Mononuclear cell (primary cell): ENCODE measurements around the gene HOXB13. TPM values are rescaled to one million over a fixed set of nuclear protein-coding genes. Genes with fewer than 3 reads are reported as not detected.

Experiments
- H3K27me3 ChIP-seq: 2 replicates; pipeline ENCODE4 v1.6.0; 2011; ENCODE audit warnings: low read length, control low read depth; ENCODE audit not compliant: insufficient read depth
- H3K4me1 ChIP-seq: 2 replicates; pipeline ENCODE4 v1.5.1; 2011; ENCODE audit warnings: mild to moderate bottlenecking, low read length, control low read depth; ENCODE audit not compliant: insufficient read depth
- H3K4me3 ChIP-seq: 2 replicates; pipeline ENCODE4 v1.5.1; 2011; ENCODE audit warnings: mild to moderate bottlenecking, low read length, moderate library complexity
- H3K9me3 ChIP-seq: 2 replicates; pipeline ENCODE4 v1.5.1; 2011; ENCODE audit warnings: low read depth, mild to moderate bottlenecking, control low read depth, low read length
- total RNA-seq: library from RNA; depleted of rRNA; stranded (reverse); fragments of >200 nt; gene quantifications from one replicate; pipeline ENCODE4 v1.2.3, GENCODE V29; 2012

The HOXB13 gene
- total RNA-seq, 1 donor = not detected

- Histone ChIP-seq H3K27me3 (peaks cover 100% of the 10 kb centered on the region), H3K4me3 (no peak overlapping the region), H3K4me1 (no peaks in the 10 kb centered on the region), H3K9me3 (no peaks in the 10 kb centered on the region)
Observed at GRCh38 chr17:48737330-48738043, 8.9 kb upstream of the HOXB13 start.

DNA sequence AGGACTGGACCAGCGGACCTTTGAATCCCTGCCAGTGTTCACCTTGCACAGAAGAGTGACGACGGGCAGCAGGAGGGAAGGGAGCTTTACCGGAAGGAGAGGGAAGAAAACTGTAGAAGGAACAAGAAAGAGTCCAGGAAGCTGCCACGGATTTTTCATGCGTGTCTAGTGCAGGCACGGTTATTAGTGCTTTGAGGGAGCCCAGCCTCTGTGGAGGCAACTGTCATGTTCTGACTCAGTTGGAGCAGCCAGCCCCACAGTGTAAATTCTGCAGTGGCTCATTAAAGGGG lies 6.5 kb upstream of the HOXB13 start:
- no peak overlapping the region for H3K4me3 ChIP-seq
- no peaks in the 10 kb centered on the region for H3K9me3 ChIP-seq
- peaks cover 100% of the 10 kb centered on the region for H3K27me3 ChIP-seq
- H3K4me1 ChIP-seq = no peaks in the 10 kb centered on the region

DNA sequence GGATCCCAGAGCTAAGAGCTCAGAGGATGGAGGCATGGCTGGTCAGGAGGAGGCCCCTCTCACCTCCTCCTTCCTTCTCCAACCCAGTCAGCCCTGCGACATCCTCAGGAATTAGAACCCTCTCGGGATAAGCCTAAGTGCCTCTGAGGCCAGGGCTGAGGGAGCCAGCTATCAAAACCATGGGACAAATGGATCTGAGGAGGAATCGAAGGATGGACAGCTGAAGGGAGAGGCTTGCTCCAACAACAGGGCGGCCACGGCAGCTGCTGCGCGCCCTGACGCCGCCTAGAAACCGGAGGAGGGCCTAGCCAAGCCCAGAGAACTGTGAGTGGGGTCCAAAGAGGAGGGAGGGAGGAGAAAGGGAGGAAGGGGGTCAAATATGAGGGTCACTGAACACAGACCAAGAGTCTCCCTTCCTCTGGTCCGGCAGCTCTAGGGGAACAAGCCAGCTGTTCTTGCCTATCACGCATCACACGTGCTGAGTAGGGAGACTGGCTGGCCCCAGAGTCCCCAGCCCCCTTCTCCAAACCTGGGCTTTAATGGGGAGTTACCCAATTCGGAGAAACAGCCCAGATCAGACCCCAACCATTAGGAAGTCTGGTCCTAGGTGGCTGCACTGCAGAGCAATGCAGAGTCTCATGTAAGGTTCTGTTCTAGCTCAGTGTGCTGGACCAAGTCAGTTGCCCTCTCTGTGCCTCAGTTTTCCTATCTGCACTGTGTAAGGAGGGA lies 5.9 kb upstream of the HOXB13 start:
- Histone ChIP-seq H3K27me3 (peaks cover 100% of the 10 kb centered on the region), H3K4me3 (no peak overlapping the region), H3K4me1 (no peaks in the 10 kb centered on the region), H3K9me3 (no peaks in the 10 kb centered on the region)

DNA sequence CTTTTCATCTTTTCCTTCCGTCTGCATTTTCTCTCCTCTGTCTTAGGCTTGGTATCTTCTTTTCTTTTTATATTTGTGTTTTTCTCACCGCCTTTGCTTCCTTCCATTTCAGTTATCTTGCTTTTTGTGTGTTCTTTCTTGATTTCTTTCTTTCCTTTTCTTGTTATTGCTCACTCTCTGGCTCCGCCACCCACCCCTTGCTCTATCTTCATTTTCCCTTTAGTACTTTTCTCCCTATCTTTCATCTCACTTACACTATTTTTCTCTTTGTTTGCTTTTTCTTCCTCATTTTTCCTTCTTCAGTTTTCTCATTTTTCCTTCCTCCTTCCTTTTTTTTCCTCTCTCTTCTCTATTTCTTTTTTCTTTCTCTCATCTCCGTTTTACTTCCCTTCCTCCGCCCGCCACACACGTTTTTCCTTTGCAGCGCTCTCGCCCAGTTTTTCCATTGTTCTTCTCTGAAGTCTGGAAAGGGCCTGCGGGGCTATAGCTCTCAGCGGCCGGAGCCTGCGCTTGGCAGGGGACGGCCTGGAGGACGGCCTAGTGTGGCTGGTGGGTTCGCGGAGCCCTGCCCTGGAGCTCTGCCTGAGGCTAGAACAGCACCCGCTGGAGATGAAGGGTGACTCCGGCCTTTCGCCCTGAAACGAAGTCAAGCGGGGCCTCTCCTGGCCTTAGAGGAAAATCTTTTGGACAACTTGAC lies 5.2 kb upstream of the HOXB13 start:
- H3K27me3 ChIP-seq = peaks cover 100% of the 10 kb centered on the region
- H3K4me3 ChIP-seq = no peak overlapping the region
- H3K4me1 ChIP-seq = peaks cover 1% of the 10 kb centered on the region
- H3K9me3 ChIP-seq = no peaks in the 10 kb centered on the region

GRCh38 chr17:48732688-48733629 lies 4.4 kb upstream of the HOXB13 start:
- H3K4me1 ChIP-seq = peaks cover 7% of the 10 kb centered on the region
- H3K27me3 ChIP-seq = peaks cover 100% of the 10 kb centered on the region
- no peak overlapping the region for H3K4me3 ChIP-seq
- H3K9me3 ChIP-seq = no peaks in the 10 kb centered on the region

- no peak overlapping the region for H3K4me3 ChIP-seq
- H3K27me3 ChIP-seq = peaks cover 100% of the 10 kb centered on the region
- no peaks in the 10 kb centered on the region for H3K9me3 ChIP-seq
- H3K4me1 ChIP-seq = peaks cover 7% of the 10 kb centered on the region
Observed at GRCh38 chr17:48731355-48731754, 2.8 kb upstream of the HOXB13 start.

DNA sequence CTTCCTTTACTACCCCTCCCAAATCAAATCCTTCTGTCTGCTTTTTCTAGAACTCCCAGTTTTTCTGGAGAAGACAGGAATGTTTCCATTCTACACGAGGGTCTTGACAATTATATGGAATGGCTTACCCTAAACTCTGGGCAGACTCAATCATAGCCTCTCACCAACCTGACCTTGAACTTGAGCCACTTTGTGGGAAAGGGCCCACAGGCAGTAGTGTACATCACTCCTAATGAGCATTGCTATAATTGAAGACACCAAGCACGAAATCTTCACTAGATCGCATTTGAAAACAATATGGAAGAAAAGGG lies 1.6 kb upstream of the HOXB13 start:
- no peaks in the 10 kb centered on the region for H3K9me3 ChIP-seq
- peaks cover 100% of the 10 kb centered on the region for H3K27me3 ChIP-seq
- peaks cover 10% of the 10 kb centered on the region for H3K4me1 ChIP-seq
- no peak overlapping the region for H3K4me3 ChIP-seq

DNA sequence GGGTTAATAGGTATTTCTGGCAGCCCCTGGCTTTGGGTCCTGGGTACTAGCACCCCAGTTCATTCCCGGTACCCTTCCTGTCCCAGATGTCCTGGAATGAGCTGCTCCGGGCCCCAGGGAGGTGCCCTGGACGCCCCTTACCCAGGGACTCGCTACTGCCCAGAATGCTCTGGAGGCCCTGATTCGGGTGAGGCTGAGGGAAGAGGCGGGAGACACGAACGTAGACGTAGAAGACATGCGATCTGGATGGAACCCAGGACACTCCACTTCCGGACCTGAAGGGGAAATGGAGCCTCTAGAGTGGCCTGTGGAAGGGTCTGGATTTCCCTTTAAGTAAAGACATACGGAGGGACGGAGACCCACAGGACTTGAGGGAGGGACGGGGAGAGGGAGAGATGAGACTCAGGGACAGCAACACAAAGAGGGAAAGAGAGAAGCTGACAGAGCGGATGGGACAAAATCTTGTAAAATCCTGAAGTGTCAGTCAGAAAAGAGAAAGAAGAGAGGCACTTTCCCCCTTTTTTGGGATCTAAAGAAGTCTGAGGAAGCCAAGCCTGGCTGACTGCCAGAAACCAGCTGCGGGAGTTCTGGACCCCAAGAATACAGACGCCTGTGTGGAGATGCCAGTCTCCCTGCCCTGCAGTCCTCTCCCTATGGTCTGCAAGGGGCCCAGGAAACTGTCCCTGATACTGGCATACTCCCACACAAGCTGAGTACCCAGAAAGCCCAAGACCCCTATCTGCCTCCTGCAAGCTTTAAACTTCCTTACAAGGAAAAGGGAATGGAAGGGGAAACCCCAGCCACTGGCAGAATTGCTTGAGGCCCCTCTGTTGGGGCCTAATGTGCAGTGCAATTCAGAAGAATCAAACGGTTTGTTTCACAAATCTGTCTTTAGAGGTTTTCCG lies 1.0 kb upstream of the HOXB13 start:
- H3K4me1 ChIP-seq = peaks cover 16% of the 10 kb centered on the region
- H3K9me3 ChIP-seq = no peaks in the 10 kb centered on the region
- H3K4me3 ChIP-seq = no peak overlapping the region
- H3K27me3 ChIP-seq = peaks cover 100% of the 10 kb centered on the region

DNA sequence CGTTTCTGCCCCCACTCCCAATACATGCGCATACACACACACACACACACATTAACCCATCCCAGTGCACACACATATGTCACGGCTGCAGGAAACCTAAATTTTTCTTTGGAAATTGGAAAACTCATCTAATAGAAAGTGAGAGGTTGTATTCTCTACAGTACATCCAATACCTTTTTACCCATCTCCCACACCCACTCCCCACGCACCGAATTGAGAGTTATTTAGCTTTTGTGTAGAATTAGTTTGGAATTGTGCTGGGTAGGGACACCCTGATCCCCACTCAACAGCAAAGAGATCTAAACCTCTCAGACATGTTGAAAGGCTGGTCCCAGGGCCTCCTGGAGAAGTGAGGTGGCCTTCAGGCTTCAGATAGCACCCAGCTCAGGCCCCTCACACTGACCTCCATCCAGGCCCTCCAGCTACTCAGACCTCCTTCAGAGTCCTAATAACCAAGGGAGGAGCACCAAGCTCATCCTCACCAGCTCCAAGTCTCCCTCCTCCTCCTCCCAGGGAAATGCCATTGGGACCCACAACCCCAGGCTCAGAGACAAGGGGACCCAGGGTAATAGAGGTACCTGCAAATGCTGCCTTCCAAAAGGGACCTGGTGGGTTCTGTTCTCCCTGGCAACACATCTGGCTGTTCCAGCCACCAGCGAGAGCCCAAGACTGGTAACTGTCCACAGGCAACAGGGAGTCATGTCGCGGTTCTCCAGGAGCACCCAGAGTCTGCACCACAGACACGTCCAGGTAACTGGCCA lies 955 bp downstream of the HOXB13 start:
- peaks cover 100% of the 10 kb centered on the region for H3K27me3 ChIP-seq
- H3K4me1 ChIP-seq = peaks cover 35% of the 10 kb centered on the region
- H3K4me3 ChIP-seq = no peak overlapping the region
- H3K9me3 ChIP-seq = no peaks in the 10 kb centered on the region

DNA sequence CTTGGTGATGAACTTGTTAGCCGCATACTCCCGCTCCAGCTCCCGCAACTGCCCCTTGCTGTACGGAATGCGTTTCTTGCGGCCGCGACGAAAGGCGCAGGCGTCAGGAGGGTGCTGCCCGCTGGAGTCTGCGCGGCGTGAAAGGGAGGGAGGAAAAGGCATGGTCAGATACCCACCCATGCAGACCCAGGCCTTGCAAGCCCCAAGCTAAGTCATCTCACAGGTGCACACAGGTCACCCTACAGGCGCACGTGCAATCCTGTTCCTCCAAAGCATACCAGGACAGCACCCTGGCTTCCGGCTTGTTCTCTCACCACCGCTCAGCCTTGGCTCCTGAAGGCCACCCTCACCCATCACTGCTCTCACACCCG lies 1.6 kb downstream of the HOXB13 start:
- Histone ChIP-seq H3K9me3 (no peaks in the 10 kb centered on the region), H3K4me1 (peaks cover 35% of the 10 kb centered on the region), H3K27me3 (peaks cover 100% of the 10 kb centered on the region), H3K4me3 (no peak overlapping the region)

- peaks cover 35% of the 10 kb centered on the region for H3K4me1 ChIP-seq
- no peak overlapping the region for H3K4me3 ChIP-seq
- peaks cover 100% of the 10 kb centered on the region for H3K27me3 ChIP-seq
- no peaks in the 10 kb centered on the region for H3K9me3 ChIP-seq
Observed at GRCh38 chr17:48726114-48726915, 2.2 kb downstream of the HOXB13 start.

DNA sequence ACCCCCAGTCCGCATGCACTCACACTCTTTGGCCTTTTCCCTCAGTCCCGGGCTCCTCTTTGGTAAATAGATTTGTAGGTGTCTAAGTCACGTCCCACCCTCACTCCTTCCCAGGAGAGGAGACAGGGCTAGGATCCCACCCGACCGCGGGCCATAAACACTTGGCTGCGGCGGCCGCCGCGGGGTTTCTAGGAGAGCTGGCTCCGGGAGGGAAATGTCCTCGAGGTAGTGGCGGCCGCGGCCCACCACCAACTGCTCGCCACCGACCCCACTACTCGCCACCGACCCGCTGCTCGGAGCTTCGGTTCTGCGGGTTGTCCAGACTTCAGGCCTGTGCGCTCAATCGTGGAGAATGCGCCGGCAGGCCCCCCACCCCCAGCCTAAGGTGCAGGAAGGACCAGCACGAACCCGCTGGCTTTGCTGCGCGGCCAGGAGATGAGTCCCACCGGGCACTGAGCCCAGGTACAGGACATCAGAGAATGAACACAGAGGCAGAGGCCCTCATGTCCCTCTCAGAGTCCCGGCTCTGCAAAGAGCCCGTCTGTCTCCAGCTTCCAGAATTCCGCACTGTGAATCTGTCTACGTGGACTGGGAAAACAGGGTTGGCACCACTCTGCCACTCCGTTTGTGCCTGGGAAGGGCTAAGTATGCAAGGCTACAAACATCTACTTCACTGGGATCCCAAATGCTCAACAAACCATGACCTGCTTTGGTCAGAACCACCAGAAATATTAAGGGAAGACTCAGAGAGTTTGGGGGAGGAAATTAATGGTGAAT lies 3.1 kb downstream of the HOXB13 start:
- H3K9me3 ChIP-seq = no peaks in the 10 kb centered on the region
- H3K4me3 ChIP-seq = no peak overlapping the region
- H3K27me3 ChIP-seq = peaks cover 100% of the 10 kb centered on the region
- peaks cover 35% of the 10 kb centered on the region for H3K4me1 ChIP-seq

- Histone ChIP-seq H3K4me3 (no peak overlapping the region), H3K27me3 (peaks cover 100% of the 10 kb centered on the region), H3K4me1 (peaks cover 35% of the 10 kb centered on the region), H3K9me3 (no peaks in the 10 kb centered on the region)
Observed at GRCh38 chr17:48725004-48725287, 3.6 kb downstream of the HOXB13 start.
